NCI-H2107 treated with DMSO at 0.1 percent for 48 hours (cell line): ENCODE data around the gene GUCA2B.

Source experiments
- DNase-seq: peaks from one replicate; lab custom pipeline; 2025; ENCODE audit not compliant: unreplicated experiment; lab: John Stamatoyannopoulos, UW

GUCA2B gene

DNA sequence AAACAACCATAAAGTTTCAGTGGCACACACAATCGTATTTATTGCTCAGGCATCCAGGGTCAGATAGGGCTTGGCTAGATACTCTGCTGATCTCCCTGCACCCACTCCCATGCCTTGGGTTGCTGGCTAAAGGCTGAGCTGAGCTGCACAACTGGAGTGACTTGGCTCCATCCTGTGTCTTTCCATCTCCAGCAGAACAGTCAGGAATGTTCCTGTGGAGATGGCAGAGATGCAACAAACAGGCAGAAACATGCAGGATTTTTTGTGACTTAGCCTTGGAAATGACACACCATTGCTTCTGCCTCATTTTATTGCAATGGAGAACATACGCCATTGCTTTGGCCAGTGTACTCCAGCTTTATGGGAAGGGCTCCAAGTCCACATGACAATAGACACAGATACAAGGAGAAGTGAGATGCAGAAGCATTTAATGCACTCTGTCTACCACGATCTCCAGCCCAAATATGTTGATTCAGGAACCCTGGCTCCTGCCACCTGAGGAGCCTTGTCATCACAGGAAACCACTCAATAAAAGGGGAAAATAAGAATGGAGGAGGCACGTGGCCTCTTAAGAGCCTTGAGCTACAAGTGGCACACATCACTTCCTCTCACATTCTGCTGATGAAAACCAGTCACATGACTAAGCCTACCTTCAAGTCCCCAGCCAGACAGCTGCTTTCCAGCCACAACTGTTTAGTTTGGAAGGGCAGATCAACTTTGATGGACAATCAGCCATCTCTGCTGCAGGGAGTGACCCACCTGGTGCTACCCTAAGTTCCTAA lies 10.1 kb upstream of the GUCA2B start:
- DNase-seq = peak; percentile 94

DNA sequence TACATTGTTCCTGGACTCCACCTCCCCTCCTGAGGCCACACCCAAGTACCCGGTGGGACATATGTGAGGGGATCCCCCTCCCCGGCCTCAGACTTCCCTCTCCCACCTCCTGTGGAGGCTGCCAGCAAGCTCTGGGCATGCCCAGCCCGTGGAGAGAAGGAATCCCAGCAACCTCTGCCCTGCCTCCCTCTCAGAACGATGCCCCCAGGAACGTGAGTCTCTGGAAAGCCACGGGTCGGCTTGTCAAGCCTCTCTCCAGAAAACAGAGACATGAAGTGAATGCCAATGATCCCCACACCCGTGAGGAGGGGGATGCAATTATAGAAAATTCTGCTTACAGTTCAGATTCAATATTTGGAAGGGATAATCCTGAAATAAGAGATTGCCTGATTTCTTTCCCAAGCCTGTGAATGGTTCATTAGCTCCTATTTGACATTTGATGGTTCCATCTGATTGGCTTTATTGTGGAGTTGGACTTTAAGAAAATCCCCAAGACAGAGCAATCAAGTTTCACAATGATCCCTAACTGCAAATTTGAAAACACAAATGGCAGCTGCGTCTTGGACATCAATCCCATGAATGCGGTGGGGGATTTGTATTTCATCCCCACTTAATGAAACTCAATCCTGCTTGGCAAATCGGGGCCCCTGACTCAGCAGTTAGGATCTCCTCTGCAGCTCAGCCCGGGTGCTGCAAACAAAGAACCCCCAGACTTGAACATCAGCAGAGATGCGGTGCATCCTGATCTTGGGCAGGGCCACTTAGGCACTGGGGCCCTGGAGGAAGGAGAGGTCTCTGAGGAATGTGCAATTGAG lies 9.1 kb upstream of the GUCA2B start:
- no peak for DNase-seq

DNA sequence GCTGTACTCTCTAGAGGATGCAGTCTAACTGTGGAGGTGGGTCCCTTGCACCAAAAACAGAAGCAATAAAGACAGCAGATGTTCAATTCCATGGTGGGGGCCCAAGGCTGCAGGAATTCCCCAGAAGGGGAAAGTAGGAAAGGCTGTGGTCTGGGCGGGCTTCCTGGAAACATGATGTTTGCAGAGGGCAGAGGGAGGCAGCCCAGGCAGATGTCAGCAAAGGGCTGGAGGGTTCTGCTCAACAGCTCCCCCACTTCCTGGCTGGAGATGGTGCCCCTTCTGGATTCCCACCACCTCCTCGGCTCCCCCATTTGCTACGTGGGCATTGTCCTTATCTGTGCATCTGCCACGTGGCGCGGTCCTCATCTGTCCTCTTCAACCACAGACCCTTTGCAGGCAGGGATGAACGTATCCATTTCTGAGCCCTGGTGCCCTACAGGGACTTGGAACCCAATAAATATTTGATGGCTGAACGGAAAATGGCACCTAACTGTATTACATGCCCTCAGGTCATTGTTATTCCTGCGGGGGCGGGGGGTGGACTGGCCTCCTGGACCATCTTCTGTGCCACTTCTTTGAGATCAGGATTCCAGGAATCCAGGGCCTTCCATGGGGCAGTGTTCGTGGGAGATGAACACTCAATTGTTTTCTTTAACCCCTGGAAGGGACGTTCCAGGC lies 8.4 kb upstream of the GUCA2B start:
- no peak for DNase-seq

GRCh38 chr1:42145389-42145716 lies 7.9 kb upstream of the GUCA2B start:
- DNase-seq = no peak

GRCh38 chr1:42145764-42146625 lies 7.2 kb upstream of the GUCA2B start:
- no peak for DNase-seq

GRCh38 chr1:42146626-42147320 lies 6.4 kb upstream of the GUCA2B start:
- peak; percentile 85 for DNase-seq

GRCh38 chr1:42148166-42148565 lies 5.0 kb upstream of the GUCA2B start:
- no peak for DNase-seq

- DNase-seq = no peak
Measured at GRCh38 chr1:42150651-42151050, 2.6 kb upstream of the GUCA2B start.

DNA sequence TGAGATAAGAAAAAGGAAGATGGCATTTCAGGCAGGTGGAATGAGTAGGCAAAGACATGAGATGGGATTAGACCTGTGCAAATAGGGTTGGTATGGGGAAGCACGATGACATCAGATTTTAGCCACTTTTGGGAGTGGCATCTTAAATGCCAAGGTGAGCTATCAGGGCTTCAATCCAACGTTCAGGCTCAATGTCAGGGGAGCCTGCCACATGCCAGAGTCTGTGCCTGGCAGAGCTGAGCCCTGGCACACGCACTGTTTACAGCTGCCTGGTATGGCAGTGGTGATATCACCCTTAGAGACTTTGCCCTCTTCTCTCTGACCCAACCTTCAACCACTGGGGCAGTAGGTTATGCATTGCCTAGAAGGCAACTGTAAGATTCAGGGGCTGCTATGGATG lies 1.1 kb upstream of the GUCA2B start:
- no peak for DNase-seq

GRCh38 chr1:42153624-42154023 lies 414 bp downstream of the GUCA2B start:
- no peak for DNase-seq

GRCh38 chr1:42154685-42155084 lies 1.5 kb downstream of the GUCA2B start:
- no peak for DNase-seq

DNA sequence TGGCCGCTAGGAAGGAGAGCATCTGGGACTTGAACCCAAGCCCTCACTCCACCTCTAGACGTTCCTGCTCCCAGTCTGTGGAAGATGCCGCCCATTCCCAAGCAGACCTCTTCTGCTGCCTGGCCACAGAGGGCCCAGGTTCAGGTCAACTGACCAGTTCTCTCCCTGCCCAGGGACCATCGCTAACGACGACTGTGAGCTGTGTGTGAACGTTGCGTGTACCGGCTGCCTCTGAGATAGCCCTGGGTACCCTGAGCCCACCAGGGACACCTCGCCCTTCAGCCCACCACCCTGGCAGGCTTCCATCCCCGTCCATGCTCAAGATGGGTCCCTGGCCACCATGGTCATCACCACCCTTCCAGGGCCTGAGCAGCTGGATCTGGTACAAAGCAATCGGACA lies 2.2 kb downstream of the GUCA2B start:
- DNase-seq = no peak

DNA sequence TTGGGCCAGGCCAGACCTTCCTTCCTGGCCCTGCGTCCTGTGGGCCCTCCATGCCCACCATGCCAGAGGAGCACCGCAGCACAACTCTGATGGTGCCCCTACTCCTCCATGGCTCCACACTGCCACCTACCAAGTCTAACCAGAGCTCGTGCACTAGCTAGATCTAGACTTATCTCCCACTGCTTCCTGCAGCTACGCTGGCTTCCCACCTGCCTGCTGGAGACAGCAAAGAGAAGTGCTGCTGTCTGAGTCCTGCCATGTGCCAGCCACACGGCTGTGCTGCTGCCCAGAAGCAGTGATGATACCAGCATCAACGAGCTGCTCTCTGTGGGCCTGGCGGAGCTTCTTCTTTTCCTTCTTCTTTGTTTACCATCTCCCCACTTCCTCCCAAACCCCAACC lies 4.5 kb downstream of the GUCA2B start:
- no peak for DNase-seq

GRCh38 chr1:42158189-42158588 lies 5.0 kb downstream of the GUCA2B start:
- DNase-seq = no peak

DNA sequence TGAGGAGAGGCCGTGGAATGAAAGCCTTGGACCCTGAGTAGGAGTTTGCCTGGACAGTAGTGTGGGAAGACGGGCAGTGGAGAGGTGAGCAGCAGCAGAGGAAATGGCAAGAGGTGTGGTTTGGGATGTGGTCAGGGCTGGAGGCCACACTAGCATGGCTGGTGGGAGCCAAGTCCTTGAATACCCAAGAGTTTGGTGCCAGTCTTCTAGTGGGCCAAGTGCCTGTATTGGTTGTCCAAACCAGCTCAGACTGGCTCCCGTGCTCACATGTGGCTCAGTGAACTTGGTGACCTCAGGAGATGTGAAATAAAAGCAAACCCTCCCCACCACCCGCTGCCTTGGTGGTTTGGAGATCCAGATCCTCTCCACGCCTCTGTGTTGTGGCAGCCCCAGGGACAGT lies 9.0 kb downstream of the GUCA2B start:
- DNase-seq = no peak

- no peak for DNase-seq
Measured at GRCh38 chr1:42163114-42163513, 9.9 kb downstream of the GUCA2B start.

DNA sequence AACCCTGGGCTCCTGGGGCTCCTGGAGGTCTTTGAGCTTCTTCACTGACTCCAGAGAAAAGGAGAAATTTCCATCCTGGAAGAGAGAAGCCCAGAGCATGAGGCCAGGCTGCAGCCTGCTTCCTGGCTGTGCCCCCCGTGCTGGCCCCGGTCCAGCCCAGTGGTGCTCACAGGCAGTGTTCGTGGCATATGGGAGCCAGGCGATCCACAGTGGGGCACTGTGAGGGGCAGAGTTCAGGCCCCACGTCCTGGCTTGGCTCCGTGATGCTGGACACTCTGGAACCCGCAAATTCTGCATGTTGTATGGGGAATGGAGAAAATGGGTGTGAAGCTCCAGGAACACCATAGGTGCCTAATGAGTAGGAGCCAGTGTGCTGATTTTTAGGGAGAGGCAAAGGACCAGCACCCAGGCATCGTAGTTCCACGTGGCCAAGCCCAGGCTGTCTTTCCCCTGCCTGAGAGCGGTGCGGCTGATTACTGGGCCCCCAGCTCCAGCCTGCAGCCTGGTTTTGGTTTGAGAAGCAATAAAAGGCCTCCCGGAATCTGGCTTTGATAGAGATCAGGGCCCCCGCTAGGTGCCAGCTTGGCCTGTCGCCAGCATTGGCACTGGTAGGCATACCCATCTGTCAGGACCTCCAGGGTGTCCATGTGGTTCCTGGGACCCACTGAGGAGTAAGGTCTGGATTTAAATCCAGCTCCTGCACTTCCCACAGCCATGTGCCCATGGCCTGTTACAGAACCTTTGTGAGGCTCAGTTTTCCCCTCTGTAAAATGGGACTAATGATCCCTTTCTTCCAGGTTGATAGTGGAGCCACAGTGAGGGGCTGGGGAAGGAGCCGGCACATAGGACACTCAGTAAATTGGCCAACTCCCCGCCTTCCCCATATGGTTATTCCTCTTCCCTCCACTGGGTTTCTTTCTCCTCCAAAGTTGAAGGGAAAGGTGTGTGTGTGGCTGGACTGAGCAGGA lies 10.6 kb downstream of the GUCA2B start:
- DNase-seq = no peak

- DNase-seq = no peak
Measured at GRCh38 chr1:42164551-42165420, 11.6 kb downstream of the GUCA2B start, which contains the start of gene GUCA2A. GUCA2A (minus strand) TSS chr1:42164745; CDS start chr1:42164712, 33 bp downstream.
